ENCODE measurements around the gene INKA1. TPM values are rescaled to one million over a fixed set of nuclear protein-coding genes. Genes with fewer than 3 reads are reported as not detected.

Gene INKA1
- total RNA-seq, 1 experiment from 2014 or later: 1.4 TPM

DNA sequence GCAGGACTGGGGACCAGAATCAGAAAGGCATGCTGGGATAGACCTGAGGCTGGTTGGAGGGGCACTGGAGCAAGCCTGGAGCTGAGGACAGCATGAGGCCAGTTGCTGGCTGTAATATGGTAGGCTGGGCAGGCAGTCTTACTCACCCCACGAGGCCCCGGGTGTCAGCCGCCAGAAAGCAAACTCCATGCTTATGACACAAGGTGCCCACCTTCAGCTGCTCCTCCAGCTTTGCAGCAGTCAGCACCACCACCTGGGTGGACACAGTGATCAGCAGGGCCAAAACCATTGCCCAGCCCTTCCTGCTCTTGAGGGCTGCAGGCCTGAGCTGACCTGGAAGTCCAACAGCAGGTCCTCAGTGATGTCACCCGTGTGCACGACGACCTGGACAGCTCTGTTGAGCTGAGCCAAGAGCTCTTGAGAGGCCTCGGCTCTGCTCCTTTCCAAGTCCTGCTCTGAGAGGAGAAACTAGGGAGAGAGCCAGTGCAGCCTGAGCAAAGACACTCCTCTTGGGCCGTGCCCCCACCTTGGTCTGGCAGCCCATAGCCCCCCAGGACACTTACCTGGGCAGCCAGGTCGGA, 9.9 kb downstream of the INKA1 start:
- Histone ChIP-seq H2AFZ (ENCODE audit: low read length) (no peak overlapping the region), H2BK5ac (ENCODE audit: insufficient read length, low read length) (no peak overlapping the region), H3K4me1 (ENCODE audit: insufficient read depth, low read length) (no peaks in the 10 kb centered on the region), H4K91ac (ENCODE audit: insufficient read length, low read depth, low read length) (no peak overlapping the region), H2BK120ac (ENCODE audit: low read depth, low read length, poor library complexity, severe bottlenecking) (no peak overlapping the region), H3K9me3 (ENCODE audit: control insufficient read depth, low read depth, low read length) (no peaks in the 10 kb centered on the region), H3K18ac (ENCODE audit: insufficient read length, low read depth, low read length) (no peak overlapping the region), H3K27ac (ENCODE audit: insufficient read length, low read depth, low read length) (no peak overlapping the region), H3K4ac (ENCODE audit: low read depth, low read length) (no peak overlapping the region), H3K56ac (ENCODE audit: insufficient read length, low read depth, low read length) (no peak overlapping the region), H2BK20ac (ENCODE audit: low read depth, low read length, poor library complexity, severe bottlenecking) (no peak overlapping the region), H3K4me2 (ENCODE audit: insufficient read depth, insufficient read length, low read length) (no peak overlapping the region), H3K79me2 (ENCODE audit: insufficient read depth, low read length) (no peaks in the 10 kb centered on the region), H3K23me2 (ENCODE audit: insufficient read length, low read depth, low read length, poor library complexity, severe bottlenecking) (no peaks in the 10 kb centered on the region), H2AK5ac (ENCODE audit: insufficient read length, low read length) (no peak overlapping the region), H2BK12ac (ENCODE audit: insufficient read length, low read depth, low read length) (no peak overlapping the region), H3K9ac (ENCODE audit: extremely low read depth, insufficient read length, low read length) (no peak overlapping the region), H3K27me3 (ENCODE audit: insufficient read depth, low read length) (no peaks in the 10 kb centered on the region), H3T11ph (ENCODE audit: low read length) (no peak overlapping the region), H4K8ac (replicated peaks; ENCODE audit: insufficient read length, low read depth, low read length) (no peak overlapping the region), H2BK15ac (ENCODE audit: low read depth, low read length) (no peak overlapping the region), H3K79me1 (ENCODE audit: insufficient read depth, low read depth, low read length, poor library complexity, severe bottlenecking) (no peaks in the 10 kb centered on the region), H3K14ac (ENCODE audit: insufficient read depth, low read length) (no peak overlapping the region), H4K20me1 (ENCODE audit: control insufficient read depth, insufficient read depth, insufficient read length) (no peaks in the 10 kb centered on the region), H3K23ac (ENCODE audit: insufficient read length, low read depth, low read length) (no peak overlapping the region), H4K5ac (ENCODE audit: insufficient read length, low read depth, low read length) (no peak overlapping the region)
- H3K27me3 Mint-ChIP-seq (ENCODE audit: low read depth): peaks cover 1% of the 10 kb centered on the region; the same call in 1 of the 2 replicates
- H3K36me3 Mint-ChIP-seq (ENCODE audit: insufficient read depth in 1 of 3, low read depth in 3 of 3): no peaks in the 10 kb centered on the region
- no peak overlapping the region for H3K4me3 Mint-ChIP-seq
- DNase-seq: no peak
- no peak overlapping the region for H3K27ac Mint-ChIP-seq
- TF ChIP-seq, protein P1, sequence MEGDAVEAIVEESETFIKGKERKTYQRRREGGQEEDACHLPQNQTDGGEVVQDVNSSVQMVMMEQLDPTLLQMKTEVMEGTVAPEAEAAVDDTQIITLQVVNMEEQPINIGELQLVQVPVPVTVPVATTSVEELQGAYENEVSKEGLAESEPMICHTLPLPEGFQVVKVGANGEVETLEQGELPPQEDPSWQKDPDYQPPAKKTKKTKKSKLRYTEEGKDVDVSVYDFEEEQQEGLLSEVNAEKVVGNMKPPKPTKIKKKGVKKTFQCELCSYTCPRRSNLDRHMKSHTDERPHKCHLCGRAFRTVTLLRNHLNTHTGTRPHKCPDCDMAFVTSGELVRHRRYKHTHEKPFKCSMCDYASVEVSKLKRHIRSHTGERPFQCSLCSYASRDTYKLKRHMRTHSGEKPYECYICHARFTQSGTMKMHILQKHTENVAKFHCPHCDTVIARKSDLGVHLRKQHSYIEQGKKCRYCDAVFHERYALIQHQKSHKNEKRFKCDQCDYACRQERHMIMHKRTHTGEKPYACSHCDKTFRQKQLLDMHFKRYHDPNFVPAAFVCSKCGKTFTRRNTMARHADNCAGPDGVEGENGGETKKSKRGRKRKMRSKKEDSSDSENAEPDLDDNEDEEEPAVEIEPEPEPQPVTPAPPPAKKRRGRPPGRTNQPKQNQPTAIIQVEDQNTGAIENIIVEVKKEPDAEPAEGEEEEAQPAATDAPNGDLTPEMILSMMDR (conservative IDR thresholded peaks at IDR 0.05): no peak
- WGBS (ENCODE audit: extremely low coverage, insufficient read length, low lambda C conversion rate): no CpG with 5 or more reads among the region's 9 CpGs
- no peaks in the 10 kb centered on the region for H3K4me1 Mint-ChIP-seq
- no peaks in the 10 kb centered on the region for H3K9me3 Mint-ChIP-seq
